Lung (tissue), 12 donors: ENCODE measurements around the gene ANKRD13D. TPM values are rescaled to one million over a fixed set of nuclear protein-coding genes. Genes with fewer than 3 reads are reported as not detected.

ENCODE experiments used
- ATAC-seq: fragments of 200-7000 bp; cut with Tn5 transposase; one replicate; pipeline ENCODE4 v1.9.1; 2020; ENCODE audit warnings: moderate number of reproducible peaks; ENCODE audit not compliant: insufficient read depth, low FRiP score
- DNase-seq, 3 donors: peaks; one replicate each; pipeline ENCODE4 v3.0.0-alpha.2; 2013 to 2017
- H3K27ac ChIP-seq, 2 donors: one replicate each; pipeline ENCODE4 v1.5.1; 2013; ENCODE audit warnings: mild to moderate bottlenecking in 2 of 2, moderate library complexity in 2 of 2, control low read depth in 1 of 2, inconsistent platforms in 1 of 2, low read depth in 1 of 2, low read length in 1 of 2
- H3K27me3 ChIP-seq, 3 donors: one replicate each; pipeline ENCODE4 v1.5.1; 2013; ENCODE audit warnings: low read length in 2 of 3; ENCODE audit not compliant: control insufficient read depth in 3 of 3, insufficient read depth in 3 of 3
- H3K36me3 ChIP-seq, 4 donors: one replicate each; pipeline ENCODE4 v1.5.1; 2013; ENCODE audit warnings: low read length in 4 of 4, mild to moderate bottlenecking in 1 of 4, moderate library complexity in 1 of 4; ENCODE audit not compliant: control insufficient read depth in 4 of 4, insufficient read depth in 4 of 4
- H3K4me1 ChIP-seq, 5 donors: one replicate each; pipeline ENCODE4 v1.5.1; 2013; ENCODE audit warnings: low read length in 5 of 5, mild to moderate bottlenecking in 2 of 5, moderate library complexity in 1 of 5; ENCODE audit not compliant: control insufficient read depth in 5 of 5, insufficient read depth in 5 of 5
- H3K4me3 ChIP-seq: one replicate; pipeline ENCODE4 v1.5.1; 2013; ENCODE audit warnings: mild to moderate bottlenecking, control low read depth, moderate library complexity
- H3K9ac ChIP-seq, 2 donors: one replicate each; pipeline ENCODE4 v1.5.1; 2013; ENCODE audit warnings: low read length in 2 of 2, control low read depth in 1 of 2; ENCODE audit not compliant: insufficient read depth in 1 of 2
- H3K9me3 ChIP-seq, 4 donors: one replicate each; pipeline ENCODE4 v1.5.1; 2013; ENCODE audit warnings: low read length in 3 of 4, mild to moderate bottlenecking in 1 of 4, moderate library complexity in 1 of 4; ENCODE audit not compliant: control insufficient read depth in 4 of 4, insufficient read depth in 3 of 4
- WGBS, 2 donors: extraction: QIAGEN DNeasy Blood & Tissue Kit; methylation state at CpG; one replicate each; pipeline ENCODE4 v1.1.7; 2013; 5-methylcytosine and 5-hydroxymethylcytosine counted together
- polyA plus RNA-seq, 2 donors: library from polyadenylated mRNA; stranded (reverse); fragments of 200-250 nt; gene quantifications; one replicate each; pipeline ENCODE4 v1.2.1, GENCODE V29; 2013
- total RNA-seq, 2 donors: library from RNA; depleted of rRNA in 1 of 2; stranded (reverse); fragments of >200 nt in 1 of 2; gene quantifications; one replicate each; pipeline ENCODE4 v1.2.1, GENCODE V29; 2014 to 2021
- TF ChIP-seq, protein P1 (sequence below): IDR thresholded peaks from 2 replicates; pipeline ENCODE4 v1.5.1; 2012; ENCODE audit warnings: mild to moderate bottlenecking; ENCODE audit errors: control extremely low read depth, extremely low read depth
- donor health status: control.
- donor health status: control.
- donor health status: Bipolar disorder and iron deficiency.
- donor health status: healthy.
- donor health status: DM: yes; HTN: yes; CAD: no.

Gene ANKRD13D
- total and polyA plus RNA-seq, 4 donors = 35.9 to 86.2 (median 60.5) TPM

DNA sequence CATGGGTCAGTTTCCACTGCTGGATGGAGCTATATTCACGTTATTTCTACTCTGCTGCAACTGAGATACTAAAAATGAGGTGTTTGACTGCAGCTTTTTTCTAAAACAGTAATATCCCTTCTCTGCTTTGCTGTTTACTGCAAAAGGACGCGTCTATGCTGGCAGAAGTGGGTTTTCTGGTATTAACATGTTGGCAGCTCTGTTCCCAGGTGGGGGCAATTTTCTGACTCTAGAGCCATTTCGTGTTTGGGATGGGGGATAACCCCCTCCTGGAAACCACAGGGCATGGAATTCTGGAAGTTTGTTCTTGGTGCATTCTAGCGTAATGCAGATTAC, 17.9 kb upstream of the ANKRD13D start:
- Histone ChIP-seq H3K4me1 (peaks cover 16 to 80% (median 41%) of the 10 kb centered on the region in 5 donors), H3K9ac (no peak overlapping the region), H3K27ac (peak overlapping the region in 1 of 2 donors; percentile 78), H3K9me3 (no peaks in the 10 kb centered on the region), H3K36me3 (peaks cover 0 to 12% (median 5%) of the 10 kb centered on the region in 4 donors), H3K4me3 (no peak overlapping the region), H3K27me3 (no peaks in the 10 kb centered on the region)
- ATAC-seq (no peak), DNase-seq (no peak)
- 24 to 48% methylated on average over 5 of the region's 5 CpGs for WGBS, 2 donors
- TF ChIP-seq, protein P1, sequence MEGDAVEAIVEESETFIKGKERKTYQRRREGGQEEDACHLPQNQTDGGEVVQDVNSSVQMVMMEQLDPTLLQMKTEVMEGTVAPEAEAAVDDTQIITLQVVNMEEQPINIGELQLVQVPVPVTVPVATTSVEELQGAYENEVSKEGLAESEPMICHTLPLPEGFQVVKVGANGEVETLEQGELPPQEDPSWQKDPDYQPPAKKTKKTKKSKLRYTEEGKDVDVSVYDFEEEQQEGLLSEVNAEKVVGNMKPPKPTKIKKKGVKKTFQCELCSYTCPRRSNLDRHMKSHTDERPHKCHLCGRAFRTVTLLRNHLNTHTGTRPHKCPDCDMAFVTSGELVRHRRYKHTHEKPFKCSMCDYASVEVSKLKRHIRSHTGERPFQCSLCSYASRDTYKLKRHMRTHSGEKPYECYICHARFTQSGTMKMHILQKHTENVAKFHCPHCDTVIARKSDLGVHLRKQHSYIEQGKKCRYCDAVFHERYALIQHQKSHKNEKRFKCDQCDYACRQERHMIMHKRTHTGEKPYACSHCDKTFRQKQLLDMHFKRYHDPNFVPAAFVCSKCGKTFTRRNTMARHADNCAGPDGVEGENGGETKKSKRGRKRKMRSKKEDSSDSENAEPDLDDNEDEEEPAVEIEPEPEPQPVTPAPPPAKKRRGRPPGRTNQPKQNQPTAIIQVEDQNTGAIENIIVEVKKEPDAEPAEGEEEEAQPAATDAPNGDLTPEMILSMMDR = no peak

DNA sequence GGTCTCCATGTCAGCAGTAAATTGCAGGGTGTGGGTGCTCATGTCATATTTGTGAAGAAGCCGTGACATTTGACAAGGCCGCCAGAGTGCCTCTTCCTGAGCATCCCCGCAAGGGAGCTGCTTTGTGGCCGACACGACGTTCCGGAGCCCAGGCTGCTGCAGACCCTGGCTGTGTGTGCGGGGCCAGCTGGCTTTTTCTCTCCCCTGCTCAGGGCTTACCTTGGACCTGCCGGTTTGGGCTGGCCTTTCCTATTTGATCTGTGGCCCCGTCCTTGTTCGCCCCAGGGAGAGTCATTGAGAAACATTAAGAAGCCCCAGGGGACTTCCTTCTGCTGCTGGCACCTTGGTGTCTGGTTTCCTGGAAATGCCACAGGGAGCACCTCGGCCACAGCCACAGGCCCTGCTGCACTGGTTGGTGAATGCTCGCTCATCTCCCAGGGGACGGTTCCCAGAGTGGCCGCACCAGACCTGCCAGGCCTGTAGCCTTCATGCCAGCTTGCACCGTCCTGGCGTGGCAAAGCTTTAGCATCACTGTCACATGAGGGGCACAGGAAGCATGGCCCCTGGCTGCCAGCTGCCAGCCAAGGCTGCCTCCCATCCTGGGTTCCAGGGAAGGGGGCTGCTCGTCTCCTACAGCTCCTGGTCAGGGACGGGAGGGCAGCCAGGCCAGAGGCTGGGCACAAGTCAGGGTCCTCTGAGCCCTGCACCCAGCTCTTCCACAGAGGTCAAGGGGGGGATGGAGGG, 17.4 kb upstream of the ANKRD13D start:
- H3K36me3 ChIP-seq = peaks cover 0 to 12% (median 5%) of the 10 kb centered on the region in 4 donors
- peaks cover 18 to 86% (median 45%) of the 10 kb centered on the region in 5 donors for H3K4me1 ChIP-seq
- H3K4me3 ChIP-seq = no peak overlapping the region
- H3K9me3 ChIP-seq = no peaks in the 10 kb centered on the region
- H3K9ac ChIP-seq = no peak overlapping the region
- ATAC-seq (no peak), DNase-seq (no peak)
- TF ChIP-seq, protein P1 = no peak
- peak overlapping the region; percentile 15 to 78 for H3K27ac ChIP-seq
- H3K27me3 ChIP-seq = no peaks in the 10 kb centered on the region
- WGBS, 2 donors = 22 to 43% methylated on average over 19 of the region's 19 CpGs

DNA sequence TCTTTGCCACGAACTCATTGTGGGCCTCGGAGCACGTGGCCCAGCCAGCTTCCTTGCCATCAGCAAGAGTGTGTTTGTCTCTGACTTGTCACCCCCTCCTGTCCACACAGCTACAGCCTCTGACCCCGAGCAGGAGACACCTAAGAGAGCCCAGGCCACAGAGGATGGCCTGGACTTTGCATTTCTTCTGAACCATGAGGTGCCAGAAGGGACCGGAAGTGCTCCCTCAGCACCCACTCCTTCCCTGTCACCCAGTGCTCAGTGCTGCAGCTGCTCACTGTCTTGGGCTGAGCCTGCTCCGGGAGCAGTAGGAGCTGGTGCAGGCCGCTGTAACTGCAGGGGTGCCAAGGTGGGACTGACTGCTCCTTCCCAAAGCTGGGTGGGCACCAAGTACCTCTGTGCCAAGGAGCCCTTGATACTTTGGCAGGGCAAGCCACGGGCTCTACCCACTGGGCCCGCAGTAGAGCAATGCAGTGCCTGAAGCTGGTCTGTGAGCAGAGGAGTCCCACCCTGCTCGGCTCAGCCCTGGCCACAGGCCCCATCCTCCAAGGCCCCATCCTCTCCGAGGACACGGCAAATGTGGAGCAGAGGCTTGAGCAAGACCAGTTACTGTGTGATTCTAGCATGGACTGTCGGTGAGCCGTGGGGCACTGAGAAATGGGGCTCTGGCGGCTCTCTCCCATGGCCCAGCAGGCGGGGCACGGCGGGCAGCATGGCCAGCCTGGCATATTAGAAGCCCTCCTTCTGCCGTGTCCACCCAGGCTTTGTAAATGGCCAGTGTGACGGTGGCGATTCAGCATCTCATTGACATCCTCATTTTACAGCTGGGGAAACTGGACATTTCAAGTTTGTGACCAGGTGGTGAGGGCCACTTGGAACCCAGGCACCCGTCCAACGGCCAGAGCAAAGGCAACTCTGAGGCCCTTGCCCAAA, 16.5 kb upstream of the ANKRD13D start:
- DNase-seq (no peak), ATAC-seq (no peak)
- H3K9me3 ChIP-seq = no peaks in the 10 kb centered on the region
- no peak overlapping the region for H3K9ac ChIP-seq
- TF ChIP-seq, protein P1 = no peak
- no peaks in the 10 kb centered on the region for H3K27me3 ChIP-seq
- H3K4me1 ChIP-seq = peaks cover 20 to 89% (median 49%) of the 10 kb centered on the region in 5 donors
- H3K4me3 ChIP-seq = no peak overlapping the region
- 39 to 52% methylated on average over 23 of the region's 23 CpGs for WGBS, 2 donors
- H3K27ac ChIP-seq = peak overlapping the region; percentile 62 to 78
- H3K36me3 ChIP-seq = peaks cover 0 to 12% (median 5%) of the 10 kb centered on the region in 4 donors
